Measurements from ENCODE around the gene RELB. TPM values are rescaled to one million over a fixed set of nuclear protein-coding genes. Genes with fewer than 3 reads are reported as not detected.

The RELB gene
- total and polyA plus RNA-seq, 9 of the 15 experiments (the other 6 are each of a cell fraction or from before 2014, with no cell fraction given), result 0.15 to 1.1 (median 0.28) TPM; not detected in 2

DNA sequence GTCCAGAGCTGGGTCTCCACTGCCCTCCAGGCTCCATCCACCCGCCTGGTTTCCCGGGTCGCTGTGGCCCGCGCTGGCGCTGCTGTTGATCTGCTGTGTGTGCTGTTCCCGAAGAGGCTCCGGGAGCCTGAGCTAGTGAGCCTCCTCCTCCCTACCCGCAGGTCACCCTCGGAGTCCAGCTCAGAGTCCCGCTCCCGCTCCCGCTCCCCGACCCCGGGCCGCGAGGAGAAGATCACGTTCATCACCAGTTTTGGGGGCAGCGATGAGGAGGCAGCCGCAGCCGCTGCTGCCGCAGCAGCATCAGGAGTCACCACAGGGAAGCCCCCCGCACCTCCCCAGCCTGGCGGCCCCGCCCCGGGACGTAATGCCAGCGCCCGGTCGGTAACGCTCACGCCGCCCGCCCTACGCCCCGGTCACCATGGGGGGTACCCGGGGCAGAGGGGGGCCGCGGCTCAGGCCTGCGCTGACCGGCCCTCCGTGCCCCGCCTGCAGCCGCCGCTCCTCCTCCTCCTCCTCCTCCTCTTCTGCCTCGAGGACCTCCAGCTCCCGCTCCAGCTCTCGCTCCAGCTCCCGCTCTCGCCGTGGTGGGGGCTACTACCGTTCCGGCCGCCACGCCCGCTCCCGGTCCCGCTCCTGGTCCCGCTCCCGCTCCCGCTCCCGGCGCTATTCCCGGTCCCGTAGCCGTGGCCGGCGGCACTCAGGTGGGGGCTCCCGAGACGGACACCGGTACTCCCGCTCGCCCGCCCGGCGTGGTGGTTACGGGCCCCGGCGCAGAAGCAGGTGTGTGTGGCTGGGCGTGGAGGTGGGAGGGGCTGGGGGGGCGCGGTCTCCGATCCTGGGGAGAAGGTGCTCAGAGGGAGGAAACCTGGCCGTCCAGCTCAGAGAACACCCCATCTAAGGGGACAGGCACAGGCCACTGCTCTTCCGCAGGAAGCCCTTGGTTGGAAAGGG is 62.9 kb downstream of the RELB start:
- in situ Hi-C loops (cut with MboI) (no loop called here), intact Hi-C loops (cut with micrococcal nuclease) (no loop called here)
- no TSS peak for BruUV-seq (replicated peaks)
- Histone ChIP-seq H3K4me2 (ENCODE audit: insufficient read depth, low read length) (no peak overlapping the region), H3K9me3 (replicated peaks; ENCODE audit: control insufficient read depth, insufficient read depth, low read depth, low read length) (no peaks in the 10 kb centered on the region), H3K9ac (ENCODE audit: insufficient read depth in 1 of 2, low read depth in 2 of 2, low read length in 2 of 2) (no peak overlapping the region; a peak in 1 of 4 replicates), H3K27ac (ENCODE audit: extremely low read depth, low read depth, low read length) (no peak overlapping the region), H3K27me3 (ENCODE audit: control insufficient read depth in 2 of 2, insufficient read depth in 2 of 2, low read length in 2 of 2) (no peaks in the 10 kb centered on the region), H3K79me2 (ENCODE audit: control insufficient read depth, insufficient read depth, low read length) (peaks cover 4% of the 10 kb centered on the region; the same call in 1 of the 3 replicates), H2AFZ (ENCODE audit: low read depth, low read length) (no peak overlapping the region), H3K36me3 (ENCODE audit: control insufficient read depth, insufficient read depth, low read length) (peaks cover 78% of the 10 kb centered on the region), H3K9me1 (ENCODE audit: control insufficient read depth, insufficient read depth, low read length) (no peaks in the 10 kb centered on the region), H4K20me1 (replicated peaks; ENCODE audit: control insufficient read depth, insufficient read depth, low read length) (peaks cover 13% of the 10 kb centered on the region), H3K4me3 (no peak overlapping the region), H3K4me1 (replicated peaks in 1 of 2; ENCODE audit: control insufficient read depth in 2 of 2, insufficient read depth in 2 of 2, low read length in 2 of 2) (peaks cover 0 to 15% of the 10 kb centered on the region in 2 experiments; a peak in 2 of 5 replicates)
- 97% methylated on average over 25 of the region's 85 CpGs for WGBS (ENCODE audit: insufficient coverage, low coverage, missing lambda C conversion rate)
- POLR2A ChIA-PET, result no interaction called here
- CTCF ChIA-PET (ENCODE audit: low intra/inter-chr PET ratio), result no interaction called here
- FAIRE-seq, result no peak
- DNase-seq (ENCODE audit: extremely low read depth in 1 of 4, low spot score in 3 of 4), result no peak
- ATAC-seq, result no peak
- TF ChIP-seq, protein P1, sequence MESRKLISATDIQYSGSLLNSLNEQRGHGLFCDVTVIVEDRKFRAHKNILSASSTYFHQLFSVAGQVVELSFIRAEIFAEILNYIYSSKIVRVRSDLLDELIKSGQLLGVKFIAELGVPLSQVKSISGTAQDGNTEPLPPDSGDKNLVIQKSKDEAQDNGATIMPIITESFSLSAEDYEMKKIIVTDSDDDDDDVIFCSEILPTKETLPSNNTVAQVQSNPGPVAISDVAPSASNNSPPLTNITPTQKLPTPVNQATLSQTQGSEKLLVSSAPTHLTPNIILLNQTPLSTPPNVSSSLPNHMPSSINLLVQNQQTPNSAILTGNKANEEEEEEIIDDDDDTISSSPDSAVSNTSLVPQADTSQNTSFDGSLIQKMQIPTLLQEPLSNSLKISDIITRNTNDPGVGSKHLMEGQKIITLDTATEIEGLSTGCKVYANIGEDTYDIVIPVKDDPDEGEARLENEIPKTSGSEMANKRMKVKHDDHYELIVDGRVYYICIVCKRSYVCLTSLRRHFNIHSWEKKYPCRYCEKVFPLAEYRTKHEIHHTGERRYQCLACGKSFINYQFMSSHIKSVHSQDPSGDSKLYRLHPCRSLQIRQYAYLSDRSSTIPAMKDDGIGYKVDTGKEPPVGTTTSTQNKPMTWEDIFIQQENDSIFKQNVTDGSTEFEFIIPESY (CRISPR knock-in tag; IDR thresholded peaks at IDR 0.05), result peak; percentile 4; the same call in 1 of the 2 replicates
- TF ChIP-seq, protein P2, sequence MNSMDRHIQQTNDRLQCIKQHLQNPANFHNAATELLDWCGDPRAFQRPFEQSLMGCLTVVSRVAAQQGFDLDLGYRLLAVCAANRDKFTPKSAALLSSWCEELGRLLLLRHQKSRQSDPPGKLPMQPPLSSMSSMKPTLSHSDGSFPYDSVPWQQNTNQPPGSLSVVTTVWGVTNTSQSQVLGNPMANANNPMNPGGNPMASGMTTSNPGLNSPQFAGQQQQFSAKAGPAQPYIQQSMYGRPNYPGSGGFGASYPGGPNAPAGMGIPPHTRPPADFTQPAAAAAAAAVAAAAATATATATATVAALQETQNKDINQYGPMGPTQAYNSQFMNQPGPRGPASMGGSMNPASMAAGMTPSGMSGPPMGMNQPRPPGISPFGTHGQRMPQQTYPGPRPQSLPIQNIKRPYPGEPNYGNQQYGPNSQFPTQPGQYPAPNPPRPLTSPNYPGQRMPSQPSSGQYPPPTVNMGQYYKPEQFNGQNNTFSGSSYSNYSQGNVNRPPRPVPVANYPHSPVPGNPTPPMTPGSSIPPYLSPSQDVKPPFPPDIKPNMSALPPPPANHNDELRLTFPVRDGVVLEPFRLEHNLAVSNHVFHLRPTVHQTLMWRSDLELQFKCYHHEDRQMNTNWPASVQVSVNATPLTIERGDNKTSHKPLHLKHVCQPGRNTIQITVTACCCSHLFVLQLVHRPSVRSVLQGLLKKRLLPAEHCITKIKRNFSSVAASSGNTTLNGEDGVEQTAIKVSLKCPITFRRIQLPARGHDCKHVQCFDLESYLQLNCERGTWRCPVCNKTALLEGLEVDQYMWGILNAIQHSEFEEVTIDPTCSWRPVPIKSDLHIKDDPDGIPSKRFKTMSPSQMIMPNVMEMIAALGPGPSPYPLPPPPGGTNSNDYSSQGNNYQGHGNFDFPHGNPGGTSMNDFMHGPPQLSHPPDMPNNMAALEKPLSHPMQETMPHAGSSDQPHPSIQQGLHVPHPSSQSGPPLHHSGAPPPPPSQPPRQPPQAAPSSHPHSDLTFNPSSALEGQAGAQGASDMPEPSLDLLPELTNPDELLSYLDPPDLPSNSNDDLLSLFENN (IDR thresholded peaks at IDR 0.05; ENCODE audit: low read depth in 2 of 2, low read length in 2 of 2), result no peak
- TF ChIP-seq RB1 (IDR thresholded peaks at IDR 0.05; ENCODE audit: low read depth) (no peak), ZNF41 (CRISPR knock-in tag; conservative IDR thresholded peaks at IDR 0.05) (no peak), MYNN (IDR thresholded peaks at IDR 0.05) (no peak), MYNN (CRISPR knock-in tag; IDR thresholded peaks at IDR 0.05) (no peak), ETS2 (tag; IDR thresholded peaks at IDR 0.05; ENCODE audit: borderline replicate concordance, poor library complexity, severe bottlenecking) (no peak), GATAD2B (IDR thresholded peaks at IDR 0.05; ENCODE audit: borderline replicate concordance) (no peak), ZNF717 (CRISPR knock-in tag; IDR thresholded peaks at IDR 0.05) (no peak), RBFOX2 (IDR thresholded peaks at IDR 0.05; ENCODE audit: low read depth, low read length) (peak; percentile 20; the same call in 1 of the 2 replicates), ZSCAN32 (CRISPR knock-in tag; IDR thresholded peaks at IDR 0.05) (no peak), ARID2 (IDR thresholded peaks at IDR 0.05) (no peak), ZNF695 (CRISPR knock-in tag; IDR thresholded peaks at IDR 0.05) (no peak), ZNF232 (CRISPR knock-in tag; IDR thresholded peaks at IDR 0.05) (no peak), ELK3 (CRISPR knock-in tag; IDR thresholded peaks at IDR 0.05) (no peak), RBM15 (IDR thresholded peaks at IDR 0.05; ENCODE audit: insufficient read depth, low read length) (no peak)

Data from K562 (cell line).